Natural killer cell (primary cell): ENCODE data around the gene WDR35. TPM values are rescaled to one million over a fixed set of nuclear protein-coding genes. Genes with fewer than 3 reads are reported as not detected.

ENCODE experiments used
- ATAC-seq, 3 donors: fragments of 150-1000 bp in 2 of 3; fragments of 200-7000 bp in 1 of 3; cut with Tn5 transposase; 1 replicate in 1 of 3; 2 replicates in 2 of 3; pipeline ENCODE4 v1.10.0; 2021; ENCODE audit warnings: mild to moderate bottlenecking in 2 of 3, moderate library complexity in 2 of 3
- DNase-seq, 2 donors: peaks; one replicate each; pipeline versions ENCODE4 v3.0.0 to v3.0.0-alpha.2; 2013 to 2021; ENCODE audit warnings: mixed read lengths in 1 of 2
- H3K27ac ChIP-seq: one replicate; pipeline ENCODE4 v1.5.1; 2013; ENCODE audit warnings: mild to moderate bottlenecking, low read length
- H3K27me3 ChIP-seq: one replicate; pipeline ENCODE4 v1.6.1; 2013; ENCODE audit warnings: low read length; ENCODE audit not compliant: control insufficient read depth, insufficient read depth
- H3K36me3 ChIP-seq: one replicate; pipeline ENCODE4 v1.6.1; 2013; ENCODE audit warnings: low read length; ENCODE audit not compliant: control insufficient read depth, insufficient read depth
- H3K4me1 ChIP-seq: one replicate; pipeline ENCODE4 v1.6.1; 2013; ENCODE audit warnings: low read length; ENCODE audit not compliant: control insufficient read depth, insufficient read depth
- H3K4me3 ChIP-seq: one replicate; pipeline ENCODE4 v1.5.1; 2013; ENCODE audit warnings: low read length
- H3K9me3 ChIP-seq: one replicate; pipeline ENCODE4 v1.6.1; 2013; ENCODE audit warnings: low read length; ENCODE audit not compliant: control insufficient read depth, insufficient read depth
- H3K27ac Mint-ChIP-seq, 2 donors: one replicate each; pipeline ENCODE4 v1.8.0; 2022; ENCODE audit warnings: mild to moderate bottlenecking in 2 of 2, mixed read lengths in 2 of 2, moderate library complexity in 1 of 2
- H3K27me3 Mint-ChIP-seq, 2 donors: one replicate each; pipeline ENCODE4 v1.8.0; 2022; ENCODE audit warnings: low read depth in 2 of 2, mixed read lengths in 2 of 2
- H3K36me3 Mint-ChIP-seq: one replicate; pipeline ENCODE4 v1.8.0; 2022; ENCODE audit warnings: mixed read lengths
- H3K4me1 Mint-ChIP-seq, 2 donors: one replicate each; pipeline ENCODE4 v1.8.0; 2022; ENCODE audit warnings: mixed read lengths in 2 of 2
- H3K4me3 Mint-ChIP-seq: one replicate; pipeline ENCODE4 v1.8.0; 2022; ENCODE audit warnings: mild to moderate bottlenecking, moderate library complexity, mixed read lengths
- H3K9me3 Mint-ChIP-seq, 2 donors: one replicate each; pipeline ENCODE4 v1.8.0; 2022; ENCODE audit warnings: mixed read lengths in 2 of 2
- CTCF ChIP-seq: fragments of 200-600 bp; IDR thresholded peaks from one replicate; pipeline ENCODE4 v1.8.0; 2022; ENCODE audit warnings: antibody characterized with exemption
- WGBS: methylation state at CpG from one replicate; pipeline ENCODE4 v1.1.7; 2013; ENCODE audit warnings: missing lambda C conversion rate; ENCODE audit not compliant: insufficient coverage; 5-methylcytosine and 5-hydroxymethylcytosine counted together
- intact Hi-C: fragments of 100-400 bp; cut with micrococcal nuclease; formaldehyde crosslinking; loops from one replicate; pipeline ENCODE4 v1.14.2; 2022
- total RNA-seq, 4 donors: library from RNA; stranded (reverse); fragments of 120-200 nt in 1 of 4; gene quantifications; one replicate each; pipeline versions ENCODE4 v1.2.3 to v1.2.4, GENCODE V29; 2013 to 2022

The WDR35 gene
- total RNA-seq, 3 donors from 2014 or later (not counting 1 experiment from before 2014, with no cell fraction given): 5.8 to 8.3 (median 7.7) TPM

- H3K27me3 ChIP-seq: no peaks in the 10 kb centered on the region
- 89% methylated on average over 3 of the region's 3 CpGs for WGBS
- H3K4me3 ChIP-seq: no peak overlapping the region
- no peak overlapping the region for H3K27ac ChIP-seq
- H3K4me1 ChIP-seq: no peaks in the 10 kb centered on the region
- H3K9me3 Mint-ChIP-seq: no peaks in the 10 kb centered on the region
- intact Hi-C loops: no loop called here
- H3K27ac Mint-ChIP-seq: no peak overlapping the region
- peaks cover 23% of the 10 kb centered on the region for H3K36me3 ChIP-seq
- no peak for TF ChIP-seq CTCF
- no peak overlapping the region for H3K4me3 Mint-ChIP-seq
- H3K9me3 ChIP-seq: no peaks in the 10 kb centered on the region
- H3K36me3 Mint-ChIP-seq: peaks cover 21% of the 10 kb centered on the region
- H3K27me3 Mint-ChIP-seq: no peaks in the 10 kb centered on the region
- no peak for DNase-seq
- ATAC-seq: no peak
- H3K4me1 Mint-ChIP-seq: no peaks in the 10 kb centered on the region
Observed at GRCh38 chr2:20027705-20028434, 38.0 kb upstream of the WDR35 start.

- WGBS: 97% methylated on average over 4 of the region's 4 CpGs
Observed at GRCh38 chr2:20027260-20027677, 37.4 kb upstream of the WDR35 start.

GRCh38 chr2:20025065-20025786, 35.3 kb upstream of the WDR35 start:
- Mint-ChIP-seq H3K36me3 (peaks cover 20% of the 10 kb centered on the region), H3K4me3 (no peak overlapping the region), H3K27me3 (no peaks in the 10 kb centered on the region), H3K9me3 (peaks cover 2 to 7% of the 10 kb centered on the region in 2 donors), H3K4me1 (no peaks in the 10 kb centered on the region), H3K27ac (no peak overlapping the region)
- peak in 1 of 3 donors; percentile 39 for ATAC-seq
- WGBS: 94% methylated on average over 2 of the region's 3 CpGs
- no peak overlapping the region for H3K27ac ChIP-seq
- H3K27me3 ChIP-seq: no peaks in the 10 kb centered on the region
- peaks cover 10% of the 10 kb centered on the region for H3K9me3 ChIP-seq
- no peaks in the 10 kb centered on the region for H3K4me1 ChIP-seq
- intact Hi-C loops: no loop called here
- peaks cover 3% of the 10 kb centered on the region for H3K36me3 ChIP-seq
- H3K4me3 ChIP-seq: no peak overlapping the region
- TF ChIP-seq CTCF: no peak
- DNase-seq: no peak

More at GRCh38 chr2:20027260-20027677, 37.4 kb upstream of the WDR35 start:
- no peak for TF ChIP-seq CTCF
- no peak for ATAC-seq
- no peaks in the 10 kb centered on the region for H3K4me1 Mint-ChIP-seq
- H3K27me3 Mint-ChIP-seq: no peaks in the 10 kb centered on the region
- no peak overlapping the region for H3K4me3 ChIP-seq
- H3K36me3 ChIP-seq: peaks cover 17% of the 10 kb centered on the region
- H3K9me3 ChIP-seq: no peaks in the 10 kb centered on the region
- no peak overlapping the region for H3K27ac Mint-ChIP-seq
- DNase-seq: no peak
- no peak overlapping the region for H3K4me3 Mint-ChIP-seq
- intact Hi-C loops: no loop called here
- no peaks in the 10 kb centered on the region for H3K9me3 Mint-ChIP-seq
- H3K36me3 Mint-ChIP-seq: peaks cover 21% of the 10 kb centered on the region
- no peak overlapping the region for H3K27ac ChIP-seq
- no peaks in the 10 kb centered on the region for H3K27me3 ChIP-seq
- no peaks in the 10 kb centered on the region for H3K4me1 ChIP-seq
